ENCODE measurements around the gene SDK1.

SDK1 gene

GRCh38 chr7:4020086-4020485, 719.0 kb downstream of the SDK1 start:
- no peak overlapping the region for H3K4me3 ChIP-seq (ENCODE audit: low read depth, low read length)
- no peak for TF ChIP-seq CTCF (IDR thresholded peaks at IDR 0.05; ENCODE audit: low read depth, low read length)

DNA sequence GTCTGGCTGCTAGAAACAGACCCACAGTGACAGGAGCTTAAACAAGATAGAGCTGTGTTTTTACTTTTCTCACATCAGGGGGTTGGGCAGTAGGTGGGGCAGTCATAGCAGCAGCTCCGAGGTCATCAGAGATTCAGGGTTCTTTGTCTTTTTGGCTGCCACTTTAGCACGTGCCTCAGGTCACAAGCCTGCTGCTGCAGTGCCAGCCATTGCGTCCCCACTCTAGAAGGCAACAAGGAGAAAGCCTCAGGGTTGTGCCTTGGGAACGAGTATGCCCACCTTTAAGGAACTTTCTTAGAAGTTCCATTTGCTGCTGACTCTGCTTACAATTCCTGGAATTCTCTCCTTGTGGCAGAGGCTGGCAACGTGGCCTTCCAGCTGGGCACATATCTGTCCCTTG, 720.4 kb downstream of the SDK1 start:
- no peak for TF ChIP-seq CTCF (IDR thresholded peaks at IDR 0.05; ENCODE audit: low read depth, low read length)
- no peak overlapping the region for H3K4me3 ChIP-seq (ENCODE audit: low read depth, low read length)

DNA sequence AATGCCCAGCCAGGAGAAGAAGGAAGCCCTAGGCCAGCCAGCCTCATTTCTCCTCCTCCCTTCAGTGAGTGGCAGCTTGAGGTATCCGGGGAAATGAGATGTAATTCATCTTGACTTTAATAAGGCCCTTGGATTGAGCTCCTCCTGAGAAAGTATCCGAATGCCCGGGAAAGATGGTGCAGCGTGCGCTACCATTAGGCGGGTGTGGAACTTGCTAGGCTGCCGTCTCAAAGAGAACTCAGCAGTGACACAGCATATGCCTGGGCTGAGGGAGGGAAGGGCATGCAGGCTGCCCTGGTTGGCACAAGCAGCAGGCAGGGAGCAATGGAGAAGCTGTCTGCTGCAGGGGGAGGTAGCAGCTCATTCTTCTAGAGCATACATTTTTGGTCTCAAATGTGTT, 721.2 kb downstream of the SDK1 start:
- H3K4me3 ChIP-seq (ENCODE audit: low read depth, low read length) = no peak overlapping the region
- TF ChIP-seq CTCF (IDR thresholded peaks at IDR 0.05; ENCODE audit: low read depth, low read length) = no peak

DNA sequence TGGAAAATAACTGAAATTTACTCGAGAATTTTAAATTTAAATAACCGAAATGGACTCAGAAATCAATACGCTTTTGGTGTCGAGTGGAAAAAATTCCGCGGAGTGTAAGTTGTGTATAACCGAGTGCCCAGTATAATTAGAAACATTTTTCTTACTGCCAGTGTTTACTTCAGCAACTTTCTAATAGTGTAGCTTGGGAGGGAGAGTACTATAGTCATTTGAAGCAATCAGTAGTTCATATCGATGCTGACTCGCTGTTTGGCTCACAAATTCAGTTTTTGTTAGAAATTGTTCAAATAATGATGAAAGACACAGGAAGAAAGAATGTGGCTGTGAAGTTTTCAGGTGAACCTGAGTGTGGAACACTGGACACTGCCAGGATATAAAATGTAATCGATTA, 722.5 kb downstream of the SDK1 start:
- TF ChIP-seq CTCF (IDR thresholded peaks at IDR 0.05; ENCODE audit: low read depth, low read length) = no peak
- H3K4me3 ChIP-seq (ENCODE audit: low read depth, low read length) = no peak overlapping the region

DNA sequence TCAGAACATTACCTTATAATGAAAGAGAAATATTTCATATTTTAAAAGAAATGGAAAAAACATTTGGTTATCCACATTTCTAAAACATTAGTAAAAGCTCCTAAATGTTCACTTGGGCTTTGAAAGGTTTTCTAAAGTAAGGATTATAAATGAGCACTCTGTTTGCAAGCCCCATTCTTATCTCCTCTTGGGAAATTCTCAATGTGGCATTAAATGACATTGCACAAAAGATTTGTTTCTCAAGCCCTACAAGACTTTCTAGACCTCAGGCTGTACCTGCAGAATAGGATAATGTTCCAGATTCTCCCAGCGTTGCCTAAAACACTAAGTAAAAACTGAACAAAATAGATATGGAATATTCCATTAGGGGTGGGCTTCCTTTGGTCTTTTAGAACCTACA, 723.1 kb downstream of the SDK1 start:
- no peak for TF ChIP-seq CTCF (IDR thresholded peaks at IDR 0.05; ENCODE audit: low read depth, low read length)
- no peak overlapping the region for H3K4me3 ChIP-seq (ENCODE audit: low read depth, low read length)

GRCh38 chr7:4024806-4025205, 723.8 kb downstream of the SDK1 start:
- TF ChIP-seq CTCF (IDR thresholded peaks at IDR 0.05; ENCODE audit: low read depth, low read length) = no peak
- no peak overlapping the region for H3K4me3 ChIP-seq (ENCODE audit: low read depth, low read length)

DNA sequence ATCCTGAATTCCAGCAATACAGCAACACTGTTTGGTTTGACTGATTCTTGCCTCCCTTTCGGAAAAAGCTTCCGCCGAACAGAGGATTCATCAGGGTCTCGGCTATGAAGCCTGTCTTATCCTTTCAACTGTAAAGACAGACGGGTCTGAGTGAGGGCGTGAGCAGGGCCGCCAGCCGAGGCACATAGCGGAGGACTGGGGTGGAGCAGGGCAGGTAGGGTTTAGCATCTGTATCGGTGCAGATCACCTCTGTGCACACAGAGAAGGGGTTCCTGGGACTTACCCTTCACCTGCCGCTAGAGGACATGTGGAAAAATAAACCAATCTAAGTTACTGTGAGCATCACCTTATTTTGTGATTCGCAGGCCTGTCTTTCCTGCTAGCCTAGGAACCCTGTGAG, 724.2 kb downstream of the SDK1 start:
- H3K4me3 ChIP-seq (ENCODE audit: low read depth, low read length) = no peak overlapping the region
- TF ChIP-seq CTCF (IDR thresholded peaks at IDR 0.05; ENCODE audit: low read depth, low read length) = no peak

Measured in WI38 (cell line).